T-helper 22 cell (primary cell): ENCODE measurements around the gene NAE1.

Source experiments
- DNase-seq: peaks from one replicate; pipeline ENCODE4 v3.0.0-alpha.2; 2020; ENCODE audit warnings: low read depth

The NAE1 gene

DNA sequence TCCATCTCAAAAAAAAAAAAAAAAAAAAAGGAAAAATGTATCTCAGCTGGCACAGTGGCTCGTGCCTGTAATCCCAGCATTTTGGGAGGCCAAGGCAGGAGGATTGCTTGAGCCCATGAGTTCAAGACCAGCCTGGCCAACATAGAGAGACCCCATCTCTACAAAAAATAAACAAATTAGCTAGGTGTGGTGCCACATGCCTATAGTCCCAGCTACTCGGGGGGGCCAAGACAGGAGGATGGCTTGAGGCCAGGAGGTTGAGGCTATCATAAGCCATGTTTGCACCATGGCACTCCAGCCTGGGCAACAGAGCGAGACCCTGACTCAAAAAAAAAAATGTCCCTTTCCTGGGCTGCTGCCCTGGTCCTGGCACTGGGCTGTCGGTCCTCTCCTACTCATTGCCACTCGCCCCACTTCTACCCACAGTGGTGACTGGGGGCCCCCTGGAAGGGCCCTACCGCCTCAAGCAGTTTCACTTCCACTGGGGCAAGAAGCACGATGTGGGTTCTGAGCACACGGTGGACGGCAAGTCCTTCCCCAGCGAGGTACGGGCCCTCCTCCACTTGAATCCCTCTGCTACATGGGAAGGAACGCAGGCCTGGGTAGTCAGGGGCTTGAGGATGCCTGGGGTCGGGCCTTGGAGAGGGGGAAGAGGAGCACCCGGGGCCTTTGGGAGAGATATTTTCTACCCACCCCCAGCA is 19.5 kb upstream of the NAE1 start:
- DNase-seq: no peak

- DNase-seq: no peak
These were observed 18.8 kb upstream of the NAE1 start for GRCh38 chr16:66849549-66849948.

DNA sequence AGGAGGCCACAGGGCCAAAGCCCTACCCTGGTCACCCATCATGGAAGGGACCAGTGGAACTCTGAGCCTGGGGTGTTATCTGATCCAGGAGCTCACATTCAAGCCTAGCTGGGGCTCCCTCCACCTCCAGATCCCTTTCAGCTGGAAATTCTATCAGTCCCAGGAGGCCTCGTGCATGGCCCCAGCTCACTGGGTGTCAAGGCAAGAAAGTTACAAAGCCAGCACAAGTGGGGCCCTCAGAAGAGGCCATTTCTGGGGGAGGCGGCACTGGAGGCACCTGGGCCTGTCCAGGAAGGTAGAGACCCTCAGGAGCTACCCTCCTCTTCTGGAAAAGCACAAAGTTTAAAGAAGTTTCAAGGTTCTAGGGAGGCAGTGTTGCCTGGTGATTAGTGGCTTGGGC is 18.2 kb upstream of the NAE1 start:
- no peak for DNase-seq

DNA sequence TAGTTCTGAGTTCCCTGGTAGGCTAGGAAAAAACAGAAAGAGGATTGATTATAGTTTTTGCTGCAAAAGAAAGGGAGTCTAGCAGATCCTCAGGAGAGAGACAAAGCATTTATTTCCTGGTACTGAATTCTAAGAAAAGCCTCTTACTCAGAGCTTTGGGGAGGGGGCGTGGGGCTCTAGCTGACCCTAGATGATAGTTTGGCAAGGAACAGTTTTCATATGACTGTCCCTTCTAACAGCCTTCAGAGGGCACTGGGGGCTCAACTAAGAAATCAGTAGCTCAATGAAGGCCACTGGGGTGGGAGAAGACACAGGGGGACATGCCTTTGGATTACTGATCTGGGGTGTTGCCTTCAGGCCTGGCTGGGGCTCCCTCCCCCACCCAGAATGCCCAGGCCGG is 17.4 kb upstream of the NAE1 start:
- no peak for DNase-seq

DNA sequence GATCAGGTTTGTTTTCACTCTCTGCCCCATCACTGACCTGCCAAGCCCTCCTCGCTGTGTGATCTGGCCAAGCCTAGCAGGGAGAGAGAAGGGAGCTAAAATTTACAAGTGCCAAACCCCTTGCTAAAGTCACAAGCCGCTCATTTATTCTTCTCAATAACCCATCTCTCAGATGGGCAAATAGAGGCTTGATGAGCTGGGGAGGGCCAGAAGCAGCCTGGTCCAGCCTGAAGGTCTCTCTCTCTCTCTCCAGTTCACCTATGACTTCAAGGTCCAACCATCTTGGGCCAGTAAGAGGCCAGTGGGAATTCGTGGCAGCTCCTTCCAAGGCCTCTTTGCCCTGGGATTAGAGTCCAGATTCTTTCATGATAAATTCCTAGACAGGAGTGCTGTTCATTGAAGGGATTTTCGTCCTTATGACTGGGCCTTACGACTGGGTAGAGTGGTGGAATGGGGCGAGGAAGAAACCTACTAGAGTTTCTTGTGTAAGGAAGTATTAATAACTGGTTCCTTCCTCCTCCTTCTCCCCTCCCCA is 16.8 kb upstream of the NAE1 start:
- DNase-seq: no peak

- no peak for DNase-seq
These were observed 16.1 kb upstream of the NAE1 start for GRCh38 chr16:66846831-66847230.

DNA sequence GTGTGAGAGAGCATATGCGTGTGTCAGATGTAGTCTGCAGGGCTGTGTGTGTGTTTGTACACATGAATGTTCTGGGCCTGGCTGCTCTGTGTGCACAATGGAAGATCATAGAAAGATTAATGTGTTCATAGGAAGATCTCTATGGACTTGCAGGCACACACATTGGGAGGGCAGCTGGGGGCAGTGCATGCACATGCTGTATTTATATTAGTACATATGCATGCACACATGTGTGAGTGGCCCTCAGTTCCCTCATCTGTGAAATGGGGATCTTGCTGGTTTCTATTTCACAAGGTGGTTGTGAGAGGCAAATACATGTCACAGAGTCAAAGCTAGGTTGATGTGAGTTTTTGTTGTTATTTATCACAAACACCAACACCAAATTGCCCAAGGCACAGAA is 15.5 kb upstream of the NAE1 start:
- no peak for DNase-seq

GRCh38 chr16:66845791-66846221 is 15.0 kb upstream of the NAE1 start:
- no peak for DNase-seq

DNA sequence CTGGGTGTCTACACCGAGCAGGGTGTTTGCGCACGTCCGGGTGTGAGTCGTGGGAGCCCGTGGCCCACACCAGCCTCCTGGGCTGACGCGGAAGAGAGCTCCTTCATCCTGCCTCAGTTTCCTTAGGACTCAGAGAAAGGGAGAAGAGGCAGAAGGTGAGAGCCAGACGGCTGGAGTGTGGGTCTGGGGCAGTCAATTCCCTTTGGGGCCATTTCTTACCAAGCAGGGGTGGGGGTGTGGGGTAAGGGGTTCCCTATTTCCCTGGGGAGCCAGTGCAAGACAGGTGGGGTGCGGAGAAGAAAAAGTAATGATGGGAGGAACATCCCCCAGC is 14.3 kb upstream of the NAE1 start:
- no peak for DNase-seq

DNA sequence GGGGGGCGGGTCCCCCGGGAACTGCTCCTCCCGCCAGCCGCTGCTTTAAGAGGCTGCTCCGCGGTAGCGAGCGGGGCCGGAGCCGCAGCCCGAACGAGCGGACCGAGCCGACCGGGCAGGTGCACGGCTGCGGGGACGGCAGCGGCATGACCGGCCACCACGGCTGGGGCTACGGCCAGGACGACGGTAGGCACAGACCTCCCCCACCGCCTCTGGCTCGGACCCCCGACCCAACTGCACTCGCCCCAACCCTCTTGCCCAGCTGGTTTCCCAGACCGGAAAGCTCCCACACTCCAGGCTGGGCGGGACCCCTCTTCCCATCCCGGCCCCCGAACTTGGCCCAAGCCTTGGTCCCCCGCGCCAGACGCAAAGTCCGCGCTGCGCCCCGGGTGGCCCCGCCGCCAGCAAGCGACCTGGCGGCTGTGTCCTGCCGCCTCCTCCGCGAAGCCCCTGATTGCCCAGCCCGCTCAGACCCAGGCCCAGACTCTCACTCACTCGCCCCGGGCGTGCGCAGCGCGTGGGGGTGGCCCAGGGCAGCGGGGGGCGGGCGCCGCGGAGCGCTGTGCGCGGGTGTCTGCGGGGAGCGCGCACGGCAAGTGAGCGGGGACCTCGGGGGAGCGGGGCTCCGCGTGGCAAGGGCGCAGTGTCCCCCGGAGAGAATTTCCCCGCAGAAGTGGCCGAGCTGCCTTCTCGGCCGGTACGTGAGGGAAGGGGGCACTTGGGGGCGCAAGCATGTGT is 13.7 kb upstream of the NAE1 start, which contains the start of gene CA7:
TSS of gene CA7 (plus strand) at position 73 of the 738 bp plus-strand sequence. CDS start at position 147, 74 bp downstream.
- DNase-seq: no peak

- DNase-seq: no peak
These were observed 13.2 kb upstream of the NAE1 start for GRCh38 chr16:66844009-66844341.

DNA sequence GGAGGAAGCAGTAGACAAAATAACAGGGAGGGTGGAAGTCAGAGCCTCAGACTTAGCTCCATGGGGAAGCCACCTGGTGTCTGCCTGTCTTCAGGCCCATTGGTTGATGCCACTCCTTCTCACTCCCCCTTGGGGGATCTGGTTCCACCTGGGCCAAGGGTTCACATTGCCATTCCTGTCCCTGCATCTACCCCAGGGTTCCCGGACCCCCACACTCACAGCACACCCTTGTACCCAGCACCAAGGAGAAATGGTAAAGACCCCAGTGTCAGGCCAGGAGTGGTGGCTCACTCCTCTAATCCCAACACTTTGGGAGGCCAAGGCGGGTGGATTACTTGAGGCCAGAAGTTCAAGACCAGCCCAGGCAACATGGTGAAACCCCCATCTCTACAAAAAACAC is 12.4 kb upstream of the NAE1 start:
- DNase-seq: no peak

GRCh38 chr16:66842765-66843164 is 12.0 kb upstream of the NAE1 start:
- DNase-seq: no peak

DNA sequence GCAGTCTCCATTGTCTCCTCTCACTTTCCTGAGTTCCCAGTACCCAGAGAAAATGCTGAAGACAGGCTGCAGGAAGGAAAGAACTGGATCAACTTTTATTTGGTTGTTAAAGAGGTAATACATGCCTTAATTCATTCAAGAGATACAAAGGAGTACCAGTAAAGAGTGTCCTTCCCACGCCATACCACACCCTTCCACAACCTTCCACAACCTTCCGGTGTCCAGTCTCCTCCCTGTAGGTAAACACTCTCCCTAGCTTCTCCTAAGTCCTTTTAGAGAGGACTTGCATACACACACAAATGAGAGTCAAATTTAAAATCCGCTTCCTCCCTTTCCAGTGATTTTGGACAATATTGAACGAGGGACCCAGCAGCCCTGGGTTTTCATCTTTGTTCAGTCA is 10.6 kb upstream of the NAE1 start:
- DNase-seq: no peak

- no peak for DNase-seq
These were observed 10.1 kb upstream of the NAE1 start for GRCh38 chr16:66840883-66841282.

- no peak for DNase-seq
These were observed 4.0 kb upstream of the NAE1 start for GRCh38 chr16:66834746-66835145.

GRCh38 chr16:66832661-66833305 is 2.0 kb upstream of the NAE1 start:
- DNase-seq: no peak

DNA sequence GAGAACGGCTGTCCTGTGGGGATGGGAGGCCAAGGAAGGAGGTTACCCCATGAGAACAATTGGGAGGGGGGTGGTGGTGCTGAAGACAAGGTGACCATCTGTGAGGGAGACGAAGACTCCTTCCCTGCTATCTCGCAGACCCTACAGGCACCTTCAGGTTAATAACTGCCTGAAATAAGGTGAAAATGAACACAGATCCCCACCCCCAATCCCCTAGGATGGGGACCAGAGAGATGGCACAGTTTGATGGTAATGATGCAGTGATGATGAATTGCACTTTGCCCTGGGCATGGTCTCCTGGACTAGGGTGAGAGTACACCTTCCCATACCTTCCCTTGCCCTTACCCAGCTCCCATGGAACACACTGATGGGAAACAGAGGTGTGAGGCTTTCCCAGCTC is 1.4 kb upstream of the NAE1 start:
- DNase-seq: no peak

- no peak for DNase-seq
These were observed 6.8 kb downstream of the NAE1 start for GRCh38 chr16:66824006-66824405.

DNA sequence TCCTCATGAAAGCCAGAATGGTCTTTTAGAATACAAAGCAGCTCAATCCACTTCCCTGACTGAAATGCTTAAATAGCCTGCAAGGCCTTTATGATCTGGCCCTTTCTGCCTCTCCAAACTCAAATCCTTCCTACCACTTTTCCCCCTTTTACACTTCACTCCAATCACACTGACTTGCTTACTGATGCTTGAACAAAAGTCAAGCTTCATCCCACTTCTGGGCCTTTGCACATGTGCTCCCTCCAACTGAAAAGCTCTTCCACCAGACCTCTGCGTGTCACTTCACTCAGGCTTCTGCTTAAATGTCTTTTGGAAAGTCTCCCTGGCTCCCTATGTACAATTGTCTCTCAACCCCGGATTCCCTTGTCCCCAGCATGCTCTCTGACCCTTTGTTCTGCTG is 16.0 kb downstream of the NAE1 start:
- DNase-seq: no peak

- no peak for DNase-seq
These were observed 19.7 kb downstream of the NAE1 start for GRCh38 chr16:66811043-66811442.

- DNase-seq: no peak
These were observed 20.4 kb downstream of the NAE1 start for GRCh38 chr16:66810391-66810790.

DNA sequence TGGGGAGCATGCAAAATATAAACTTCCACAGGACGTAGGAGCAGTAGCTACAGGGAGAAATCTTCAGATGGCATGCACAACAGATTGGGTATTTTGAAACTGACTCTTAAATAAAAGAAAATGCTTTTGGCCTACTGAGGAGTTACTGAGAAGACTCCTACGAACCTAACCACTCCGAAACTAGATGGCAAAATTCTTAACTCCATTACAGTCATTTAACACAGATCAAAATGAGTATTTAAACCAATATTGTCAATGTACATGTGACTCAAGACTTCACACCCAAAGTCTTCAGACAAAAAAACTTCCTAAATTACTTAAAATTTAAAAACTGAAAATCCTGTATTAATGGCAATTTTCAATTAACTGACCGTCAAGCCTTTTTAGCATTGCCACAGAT is 21.0 kb downstream of the NAE1 start:
- no peak for DNase-seq
